K562 (cell line): ENCODE measurements around the gene BCORL1. TPM values are rescaled to one million over a fixed set of nuclear protein-coding genes. Genes with fewer than 3 reads are reported as not detected.

Experiments used
- CBFA2T2 ChIP-seq: fragments of 450-650 bp; conservative IDR thresholded peaks from 2 replicates; pipeline ENCODE4 v1.6.1; 2017; ENCODE audit warnings: mild to moderate bottlenecking
- FOXA3 ChIP-seq, 2 experiments: fragments of 450-650 bp in 1 of 2; sonication (generic) in 1 of 2; formaldehyde crosslinking; IDR thresholded peaks in 1 of 2; conservative IDR thresholded peaks in 1 of 2; 2 replicates each; pipeline versions ENCODE4 v1.4.0 to v1.8.0; 2020 to 2022; ENCODE audit warnings: mild to moderate bottlenecking in 2 of 2, missing genetic modification reagents in 1 of 2
- JUN ChIP-seq, 2 experiments: sonication (generic) in 1 of 2; formaldehyde crosslinking in 1 of 2; IDR thresholded peaks; 2 replicates each; pipeline versions ENCODE4 v1.6.1 to v1.8.0; 2012 to 2022; ENCODE audit warnings: borderline replicate concordance in 2 of 2, mild to moderate bottlenecking in 2 of 2, improper control_type of control experiment in 1 of 2, low read depth in 1 of 2, low read length in 1 of 2, missing genetic modification reagents in 1 of 2
- MAFK ChIP-seq: IDR thresholded peaks from 2 replicates; pipeline ENCODE4 v1.6.1; 2011; ENCODE audit warnings: low read length, improper control_type of control experiment
- MAZ ChIP-seq, 2 experiments: fragments of 450-650 bp in 1 of 2; sonication (generic) in 1 of 2; formaldehyde crosslinking; IDR thresholded peaks in 1 of 2; conservative IDR thresholded peaks in 1 of 2; 2 replicates each; pipeline versions ENCODE4 v1.4.0 to v1.5.0; 2020; ENCODE audit warnings: mild to moderate bottlenecking in 1 of 2, missing genetic modification reagents in 1 of 2
- NBN ChIP-seq: fragments of 450-650 bp; IDR thresholded peaks from 2 replicates; pipeline ENCODE4 v1.6.1; 2016; ENCODE audit warnings: low read depth, mild to moderate bottlenecking
- NCOA4 ChIP-seq: fragments of 450-650 bp; IDR thresholded peaks from 2 replicates; pipeline ENCODE4 v1.6.1; 2018; ENCODE audit warnings: mild to moderate bottlenecking; ENCODE audit not compliant: partially characterized antibody
- POLR2B ChIP-seq: fragments of 450-650 bp; IDR thresholded peaks from 2 replicates; pipeline ENCODE4 v1.6.1; 2018; ENCODE audit warnings: low read depth; ENCODE audit not compliant: partially characterized antibody
- PURB ChIP-seq: sonication (generic); formaldehyde crosslinking; IDR thresholded peaks from 2 replicates; pipeline ENCODE4 v1.9.0; 2021; ENCODE audit warnings: low read depth, mild to moderate bottlenecking, missing genetic modification reagents
- SNIP1 ChIP-seq: fragments of 450-650 bp; IDR thresholded peaks from 2 replicates; pipeline ENCODE4 v1.7.1; 2017; ENCODE audit warnings: low read depth, mild to moderate bottlenecking
- TFAM ChIP-seq: fragments of 250-450 bp; sonication (Bioruptor Pico); conservative IDR thresholded peaks from 2 replicates; pipeline ENCODE4 v1.5.0; 2021; ENCODE audit warnings: mild to moderate bottlenecking, moderate library complexity
- XRCC4 ChIP-seq: IDR thresholded peaks from one replicate; pipeline ENCODE4 v1.6.1; 2011; ENCODE audit not compliant: insufficient read depth, insufficient read length; ENCODE audit errors: extremely low read depth
- ZMIZ1 ChIP-seq, 2 experiments: fragments of 150-350 bp in 1 of 2; IDR thresholded peaks; 2 replicates each; pipeline ENCODE4 v1.6.1; 2012 to 2016; ENCODE audit warnings: low read depth in 2 of 2, low read length in 2 of 2, mild to moderate bottlenecking in 1 of 2, moderate library complexity in 1 of 2
- ZNF121 ChIP-seq: sonication (generic); formaldehyde crosslinking; conservative IDR thresholded peaks from 2 replicates; pipeline ENCODE4 v1.8.0; 2022; ENCODE audit warnings: missing genetic modification reagents
- ZNF384 ChIP-seq: IDR thresholded peaks from 2 replicates; pipeline ENCODE4 v1.6.1; 2012; ENCODE audit warnings: low read depth, low read length, improper control_type of control experiment
- polyA plus RNA-seq, 8 experiments: library from polyadenylated mRNA; depleted of rRNA in 4 of 8; stranded (reverse) in 5 of 8; unstranded in 3 of 8; fragments of >200 nt; fragmentation: Nextera tagmentation in 2 of 8; fragmentation: Illumina TruSeq in 1 of 8; extraction: Ambion mirVana in 2 of 8; extraction: Trizol in 1 of 8; gene quantifications; 2 replicates each; pipeline versions ENCODE4 v1.2.1 to v1.2.3, GENCODE V29; 2011 to 2014; ENCODE audit warnings: inconsistent platforms in 1 of 8, missing spikeins in 1 of 8
- total RNA-seq, 7 experiments: library from RNA; depleted of rRNA in 6 of 7; stranded (reverse); fragments of >200 nt in 6 of 7; fragmentation: Illumina TruSeq in 2 of 7; extraction: Trizol in 2 of 7; gene quantifications; 2 replicates each; pipeline versions ENCODE4 v1.2.1 to v1.2.3, GENCODE V29; 2011 to 2021; ENCODE audit warnings: low replicate concordance in 1 of 7
- TF ChIP-seq, protein P1 (sequence below): fragments of 200-800 bp; sonication (Bioruptor generic); IDR thresholded peaks from 2 replicates; pipeline ENCODE4 v1.6.1; 2016; ENCODE audit warnings: missing genetic modification characterization, missing compliant biosample characterization
- TF ChIP-seq, protein P2 (sequence below): sonication (generic); formaldehyde crosslinking; IDR thresholded peaks from 2 replicates; pipeline ENCODE4 v1.8.1; 2023; ENCODE audit warnings: mild to moderate bottlenecking, missing genetic modification reagents

The BCORL1 gene
- total and polyA plus RNA-seq, 9 of the 15 experiments (the other 6 are each of a cell fraction or from before 2014, with no cell fraction given) = 0.48 to 29.6 (median 2.1) TPM

DNA sequence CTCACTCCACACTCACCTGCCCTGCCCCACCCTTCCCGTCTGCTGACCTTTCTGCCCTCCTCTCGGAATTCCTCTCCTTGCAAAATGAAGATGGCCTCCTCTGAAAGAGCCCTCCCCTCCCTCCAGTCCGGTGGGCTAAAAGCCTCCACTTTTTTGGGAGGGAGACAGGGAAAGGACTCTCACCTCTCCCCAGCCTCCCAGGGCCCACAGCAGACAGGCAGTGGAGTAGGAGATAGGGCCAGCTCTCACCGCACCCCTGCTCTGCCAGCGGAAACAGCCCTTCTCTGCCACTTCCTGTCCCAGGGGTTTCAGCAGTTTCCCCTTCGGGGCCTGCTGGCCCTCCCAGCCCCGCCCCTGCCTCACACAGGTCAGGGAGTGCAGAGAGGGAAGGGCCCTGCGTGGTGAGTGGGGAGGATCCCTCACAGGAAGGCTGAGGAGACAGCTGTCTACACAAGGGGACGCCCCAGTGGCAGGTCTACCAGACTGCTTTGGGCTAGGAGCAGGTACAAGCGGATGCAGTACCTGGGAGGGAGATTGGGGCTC, 109.6 kb downstream of the BCORL1 start (continued):
- TF ChIP-seq, protein P1, sequence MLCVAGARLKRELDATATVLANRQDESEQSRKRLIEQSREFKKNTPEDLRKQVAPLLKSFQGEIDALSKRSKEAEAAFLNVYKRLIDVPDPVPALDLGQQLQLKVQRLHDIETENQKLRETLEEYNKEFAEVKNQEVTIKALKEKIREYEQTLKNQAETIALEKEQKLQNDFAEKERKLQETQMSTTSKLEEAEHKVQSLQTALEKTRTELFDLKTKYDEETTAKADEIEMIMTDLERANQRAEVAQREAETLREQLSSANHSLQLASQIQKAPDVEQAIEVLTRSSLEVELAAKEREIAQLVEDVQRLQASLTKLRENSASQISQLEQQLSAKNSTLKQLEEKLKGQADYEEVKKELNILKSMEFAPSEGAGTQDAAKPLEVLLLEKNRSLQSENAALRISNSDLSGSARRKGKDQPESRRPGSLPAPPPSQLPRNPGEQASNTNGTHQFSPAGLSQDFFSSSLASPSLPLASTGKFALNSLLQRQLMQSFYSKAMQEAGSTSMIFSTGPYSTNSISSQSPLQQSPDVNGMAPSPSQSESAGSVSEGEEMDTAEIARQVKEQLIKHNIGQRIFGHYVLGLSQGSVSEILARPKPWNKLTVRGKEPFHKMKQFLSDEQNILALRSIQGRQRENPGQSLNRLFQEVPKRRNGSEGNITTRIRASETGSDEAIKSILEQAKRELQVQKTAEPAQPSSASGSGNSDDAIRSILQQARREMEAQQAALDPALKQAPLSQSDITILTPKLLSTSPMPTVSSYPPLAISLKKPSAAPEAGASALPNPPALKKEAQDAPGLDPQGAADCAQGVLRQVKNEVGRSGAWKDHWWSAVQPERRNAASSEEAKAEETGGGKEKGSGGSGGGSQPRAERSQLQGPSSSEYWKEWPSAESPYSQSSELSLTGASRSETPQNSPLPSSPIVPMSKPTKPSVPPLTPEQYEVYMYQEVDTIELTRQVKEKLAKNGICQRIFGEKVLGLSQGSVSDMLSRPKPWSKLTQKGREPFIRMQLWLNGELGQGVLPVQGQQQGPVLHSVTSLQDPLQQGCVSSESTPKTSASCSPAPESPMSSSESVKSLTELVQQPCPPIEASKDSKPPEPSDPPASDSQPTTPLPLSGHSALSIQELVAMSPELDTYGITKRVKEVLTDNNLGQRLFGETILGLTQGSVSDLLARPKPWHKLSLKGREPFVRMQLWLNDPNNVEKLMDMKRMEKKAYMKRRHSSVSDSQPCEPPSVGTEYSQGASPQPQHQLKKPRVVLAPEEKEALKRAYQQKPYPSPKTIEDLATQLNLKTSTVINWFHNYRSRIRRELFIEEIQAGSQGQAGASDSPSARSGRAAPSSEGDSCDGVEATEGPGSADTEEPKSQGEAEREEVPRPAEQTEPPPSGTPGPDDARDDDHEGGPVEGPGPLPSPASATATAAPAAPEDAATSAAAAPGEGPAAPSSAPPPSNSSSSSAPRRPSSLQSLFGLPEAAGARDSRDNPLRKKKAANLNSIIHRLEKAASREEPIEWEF (CRISPR knock-in tag) = no peak
- TF ChIP-seq TFAM (CRISPR knock-in tag) (no peak), NCOA4 (no peak), XRCC4 (no peak), ZNF121 (CRISPR knock-in tag) (no peak), NBN (no peak), CBFA2T2 (no peak), MAZ (CRISPR knock-in tag; conservative IDR thresholded peaks at IDR 0.05 in 1 of 2, IDR thresholded peaks at IDR 0.05 in 1 of 2) (peak in 1 of 2 experiments; percentile 89; a peak in 2 of 4 replicates), FOXA3 (CRISPR knock-in tag; conservative IDR thresholded peaks at IDR 0.05 in 1 of 2, IDR thresholded peaks at IDR 0.05 in 1 of 2) (no peak), MAFK (no peak), POLR2B (no peak), JUN (IDR thresholded peaks at IDR 0.05; ENCODE audit: borderline replicate concordance, low read depth, low read length) (no peak), JUN (CRISPR knock-in tag; IDR thresholded peaks at IDR 0.05; ENCODE audit: borderline replicate concordance) (no peak), SNIP1 (no peak), ZNF384 (no peak), ZMIZ1 (IDR thresholded peaks at IDR 0.05; ENCODE audit: low read depth in 2 of 2, low read length in 2 of 2) (no peak), PURB (no peak)
- TF ChIP-seq, protein P2, sequence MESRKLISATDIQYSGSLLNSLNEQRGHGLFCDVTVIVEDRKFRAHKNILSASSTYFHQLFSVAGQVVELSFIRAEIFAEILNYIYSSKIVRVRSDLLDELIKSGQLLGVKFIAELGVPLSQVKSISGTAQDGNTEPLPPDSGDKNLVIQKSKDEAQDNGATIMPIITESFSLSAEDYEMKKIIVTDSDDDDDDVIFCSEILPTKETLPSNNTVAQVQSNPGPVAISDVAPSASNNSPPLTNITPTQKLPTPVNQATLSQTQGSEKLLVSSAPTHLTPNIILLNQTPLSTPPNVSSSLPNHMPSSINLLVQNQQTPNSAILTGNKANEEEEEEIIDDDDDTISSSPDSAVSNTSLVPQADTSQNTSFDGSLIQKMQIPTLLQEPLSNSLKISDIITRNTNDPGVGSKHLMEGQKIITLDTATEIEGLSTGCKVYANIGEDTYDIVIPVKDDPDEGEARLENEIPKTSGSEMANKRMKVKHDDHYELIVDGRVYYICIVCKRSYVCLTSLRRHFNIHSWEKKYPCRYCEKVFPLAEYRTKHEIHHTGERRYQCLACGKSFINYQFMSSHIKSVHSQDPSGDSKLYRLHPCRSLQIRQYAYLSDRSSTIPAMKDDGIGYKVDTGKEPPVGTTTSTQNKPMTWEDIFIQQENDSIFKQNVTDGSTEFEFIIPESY (CRISPR knock-in tag) = no peak
